Measurements from ENCODE around the gene ATXN1. TPM values are rescaled to one million over a fixed set of nuclear protein-coding genes. Genes with fewer than 3 reads are reported as not detected.
"Not testable (repeated sequence)": the region's sequence is repeated elsewhere in the genome, so short reads cannot be mapped to it uniquely, and the experiment has no call there.

The ATXN1 gene
- total and polyA plus RNA-seq, 2 donors from 2014 or later = 4.2 to 58.2 TPM

DNA sequence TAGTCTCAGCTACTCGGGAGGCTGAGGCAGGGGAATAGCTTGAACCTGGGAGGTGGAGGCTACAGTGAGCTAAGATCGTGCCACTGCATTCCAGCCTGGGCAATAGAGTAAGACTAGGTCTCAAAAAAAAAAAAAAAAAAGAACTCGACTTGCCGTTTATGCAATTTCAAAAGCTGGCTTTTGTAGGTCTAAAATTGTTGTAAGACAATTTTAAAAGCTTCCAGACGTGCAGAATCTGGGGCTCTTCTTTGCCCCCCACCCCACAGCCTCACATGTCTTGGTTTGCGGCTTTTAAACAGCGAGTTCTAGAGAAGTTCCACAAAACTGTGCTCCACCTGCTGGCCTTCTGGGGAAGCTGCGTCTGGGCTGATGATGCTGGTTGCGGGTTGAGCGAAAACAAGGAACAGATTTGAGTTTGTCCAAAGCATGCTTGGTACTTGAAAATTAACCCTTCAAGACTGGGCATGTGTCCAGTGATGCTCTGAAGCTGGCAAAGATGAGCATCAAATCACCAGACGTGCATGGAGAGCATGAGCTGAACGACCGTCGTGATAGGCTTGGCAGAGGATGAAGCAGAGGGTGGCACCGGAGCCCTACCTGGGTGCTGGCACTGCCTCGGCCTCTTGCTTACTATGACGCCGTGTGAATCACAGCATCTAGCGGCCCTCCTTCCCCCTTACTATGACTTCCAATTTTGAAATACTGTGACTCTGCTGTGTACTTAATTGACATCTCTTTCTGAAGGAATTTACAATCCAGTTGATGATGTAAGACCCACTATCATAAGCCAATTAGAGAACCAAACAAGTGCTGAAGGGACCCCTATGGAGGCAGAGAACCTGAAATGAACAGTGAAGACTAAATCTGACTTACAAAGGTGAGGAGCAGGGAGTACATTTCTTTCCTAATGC lies 351.5 kb downstream of the ATXN1 start:
- no peak overlapping the region for H3K4me3 ChIP-seq (ENCODE audit: low read length in 3 of 3)
- H3K9ac ChIP-seq (ENCODE audit: low read length in 3 of 3) = no peak overlapping the region
- FAIRE-seq (no peak), DNase-seq (peak in 4 of 5 donors; percentile 63 to 87 (median 70))
- no peaks in the 10 kb centered on the region for H3K27me3 ChIP-seq (ENCODE audit: control insufficient read depth, insufficient read depth, low read length)
- H3K27ac ChIP-seq (ENCODE audit: low read depth in 2 of 2, low read length in 2 of 2) = no peak overlapping the region
- intact Hi-C loops (cut with DNase I) = loop anchor here (5.0 kb wide), 1 partner anchor 77 kb away; no protein-coding TSS in a partner anchor
- H3K9me3 ChIP-seq (ENCODE audit: control insufficient read depth in 2 of 3, insufficient read depth in 1 of 3, low read length in 3 of 3) = no peaks in the 10 kb centered on the region
- H3K36me3 ChIP-seq (ENCODE audit: control insufficient read depth in 2 of 3, insufficient read depth in 3 of 3, low read length in 3 of 3) = no peaks in the 10 kb centered on the region
- no peaks in the 10 kb centered on the region for H3K4me1 ChIP-seq (ENCODE audit: control insufficient read depth in 2 of 3, insufficient read depth in 2 of 3, low read depth in 1 of 3, low read length in 3 of 3)
- TF ChIP-seq, protein P1, sequence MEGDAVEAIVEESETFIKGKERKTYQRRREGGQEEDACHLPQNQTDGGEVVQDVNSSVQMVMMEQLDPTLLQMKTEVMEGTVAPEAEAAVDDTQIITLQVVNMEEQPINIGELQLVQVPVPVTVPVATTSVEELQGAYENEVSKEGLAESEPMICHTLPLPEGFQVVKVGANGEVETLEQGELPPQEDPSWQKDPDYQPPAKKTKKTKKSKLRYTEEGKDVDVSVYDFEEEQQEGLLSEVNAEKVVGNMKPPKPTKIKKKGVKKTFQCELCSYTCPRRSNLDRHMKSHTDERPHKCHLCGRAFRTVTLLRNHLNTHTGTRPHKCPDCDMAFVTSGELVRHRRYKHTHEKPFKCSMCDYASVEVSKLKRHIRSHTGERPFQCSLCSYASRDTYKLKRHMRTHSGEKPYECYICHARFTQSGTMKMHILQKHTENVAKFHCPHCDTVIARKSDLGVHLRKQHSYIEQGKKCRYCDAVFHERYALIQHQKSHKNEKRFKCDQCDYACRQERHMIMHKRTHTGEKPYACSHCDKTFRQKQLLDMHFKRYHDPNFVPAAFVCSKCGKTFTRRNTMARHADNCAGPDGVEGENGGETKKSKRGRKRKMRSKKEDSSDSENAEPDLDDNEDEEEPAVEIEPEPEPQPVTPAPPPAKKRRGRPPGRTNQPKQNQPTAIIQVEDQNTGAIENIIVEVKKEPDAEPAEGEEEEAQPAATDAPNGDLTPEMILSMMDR (IDR thresholded peaks at IDR 0.05; ENCODE audit: borderline replicate concordance, extremely low read depth, insufficient read depth) = peak; percentile 80

DNA sequence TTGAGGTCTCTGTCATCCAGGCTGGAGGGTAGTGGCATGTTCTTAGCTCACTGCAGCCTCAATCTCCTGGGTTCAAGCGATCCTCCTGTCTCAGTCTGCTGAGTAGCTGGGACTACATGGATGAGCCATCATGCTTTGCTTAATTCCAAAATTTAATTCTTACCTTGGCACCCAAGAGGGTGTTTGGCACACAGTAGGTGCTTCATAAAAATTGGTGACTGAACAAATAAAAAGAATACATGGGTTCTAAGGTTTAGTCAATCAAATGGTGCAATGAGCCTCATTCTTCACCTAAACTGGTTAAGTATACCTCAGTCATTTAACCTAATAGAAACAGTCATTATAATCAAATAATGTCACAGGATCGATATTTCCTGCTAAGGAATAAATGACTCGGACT lies 352.5 kb downstream of the ATXN1 start:
- TF ChIP-seq, protein P1 (IDR thresholded peaks at IDR 0.05; ENCODE audit: borderline replicate concordance, extremely low read depth, insufficient read depth) = no peak
- no peaks in the 10 kb centered on the region for H3K9me3 ChIP-seq (ENCODE audit: control insufficient read depth in 2 of 3, insufficient read depth in 1 of 3, low read length in 3 of 3)

DNA sequence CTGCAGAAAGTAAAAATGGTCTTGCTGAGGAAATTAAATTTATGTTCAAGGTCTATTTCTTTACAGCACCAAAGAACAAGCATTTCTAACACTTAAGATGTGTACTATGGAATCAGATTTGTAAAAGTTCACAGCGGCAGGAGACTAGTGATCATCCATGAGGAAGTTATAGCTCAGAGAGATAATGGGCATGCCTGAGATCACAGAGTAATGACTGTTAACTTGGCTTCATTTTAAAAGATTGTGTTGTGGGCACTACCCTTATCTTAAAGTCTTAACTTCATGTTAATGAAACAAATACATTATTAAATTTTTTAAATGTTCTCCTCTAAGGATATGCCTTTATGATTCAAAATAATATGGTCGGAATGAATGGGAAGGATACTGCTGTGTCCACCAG lies 354.3 kb downstream of the ATXN1 start:
- H3K27ac ChIP-seq (ENCODE audit: low read depth in 2 of 2, low read length in 2 of 2) = no peak overlapping the region
- no peak for FAIRE-seq
- no peaks in the 10 kb centered on the region for H3K9me3 ChIP-seq (ENCODE audit: control insufficient read depth in 2 of 3, insufficient read depth in 1 of 3, low read length in 3 of 3)
- intact Hi-C loops (cut with DNase I) = loop anchor here (5.0 kb wide), 1 partner anchor 75 kb away; no protein-coding TSS in a partner anchor
- no peaks in the 10 kb centered on the region for H3K36me3 ChIP-seq (ENCODE audit: control insufficient read depth in 2 of 3, insufficient read depth in 3 of 3, low read length in 3 of 3)
- H3K27me3 ChIP-seq (ENCODE audit: control insufficient read depth, insufficient read depth, low read length) = no peaks in the 10 kb centered on the region
- no peak for DNase-seq
- H3K4me3 ChIP-seq (ENCODE audit: low read length in 3 of 3) = no peak overlapping the region
- H3K4me1 ChIP-seq (ENCODE audit: control insufficient read depth in 2 of 3, insufficient read depth in 2 of 3, low read depth in 1 of 3, low read length in 3 of 3) = peaks cover 0 to 2% (median 0%) of the 10 kb centered on the region in 3 donors
- H3K9ac ChIP-seq (ENCODE audit: low read length in 3 of 3) = no peak overlapping the region
- TF ChIP-seq, protein P1 (IDR thresholded peaks at IDR 0.05; ENCODE audit: borderline replicate concordance, extremely low read depth, insufficient read depth) = no peak

More for the DNA sequence above, 352.5 kb downstream of the ATXN1 start:
- Histone ChIP-seq H3K9ac (ENCODE audit: low read length in 3 of 3) (no peak overlapping the region), H3K4me1 (ENCODE audit: control insufficient read depth in 2 of 3, insufficient read depth in 2 of 3, low read depth in 1 of 3, low read length in 3 of 3) (peaks cover 0 to 2% (median 0%) of the 10 kb centered on the region in 3 donors), H3K36me3 (ENCODE audit: control insufficient read depth in 2 of 3, insufficient read depth in 3 of 3, low read length in 3 of 3) (no peaks in the 10 kb centered on the region), H3K27me3 (ENCODE audit: control insufficient read depth, insufficient read depth, low read length) (no peaks in the 10 kb centered on the region), H3K27ac (ENCODE audit: low read depth in 2 of 2, low read length in 2 of 2) (no peak overlapping the region), H3K4me3 (ENCODE audit: low read length in 3 of 3) (no peak overlapping the region)
- intact Hi-C loops (cut with DNase I) = loop anchor here (5.0 kb wide), 1 partner anchor 76 kb away; no protein-coding TSS in a partner anchor
- FAIRE-seq = no peak
- DNase-seq = no peak

DNA sequence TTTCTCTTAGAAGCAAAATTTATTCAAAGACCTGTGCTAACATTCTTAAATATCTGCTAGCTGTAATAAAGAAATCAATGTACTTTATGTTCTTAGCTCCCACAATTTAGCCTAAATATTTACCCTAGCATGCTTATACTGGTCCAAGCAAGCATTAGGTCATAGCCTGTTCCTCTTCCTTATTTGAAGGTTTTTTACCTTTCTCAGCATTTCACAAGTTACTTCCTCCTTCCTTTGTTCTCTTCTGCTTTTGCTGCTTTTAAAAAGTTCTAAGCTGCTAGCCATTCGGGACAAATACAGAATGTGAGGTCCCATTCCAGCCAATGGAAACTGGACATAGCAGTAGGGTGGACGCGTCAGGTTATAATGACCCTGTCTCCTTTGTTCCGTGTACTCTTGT lies 354.7 kb downstream of the ATXN1 start:
- not testable (repeated sequence) for DNase-seq; H3K9ac ChIP-seq (ENCODE audit: low read length in 3 of 3); H3K9me3 ChIP-seq (ENCODE audit: control insufficient read depth in 2 of 3, insufficient read depth in 1 of 3, low read length in 3 of 3); H3K27me3 ChIP-seq (ENCODE audit: control insufficient read depth, insufficient read depth, low read length); FAIRE-seq; H3K4me1 ChIP-seq (ENCODE audit: control insufficient read depth in 2 of 3, insufficient read depth in 2 of 3, low read depth in 1 of 3, low read length in 3 of 3); H3K36me3 ChIP-seq (ENCODE audit: control insufficient read depth in 2 of 3, insufficient read depth in 3 of 3, low read length in 3 of 3); H3K4me3 ChIP-seq (ENCODE audit: low read length in 3 of 3); H3K27ac ChIP-seq (ENCODE audit: low read depth in 2 of 2, low read length in 2 of 2)
- intact Hi-C loops (cut with DNase I) = loop anchor here (5.0 kb wide), 1 partner anchor 74 kb away; no protein-coding TSS in a partner anchor
